B cell (primary cell): ENCODE measurements around the gene UNC119.

Experiments
- EZH2 ChIP-seq: IDR thresholded peaks from 2 replicates; pipeline ENCODE4 v1.6.1; 2012; ENCODE audit warnings: borderline replicate concordance, low read depth, mild to moderate bottlenecking, moderate library complexity, low read length; ENCODE audit not compliant: insufficient read depth, poor library complexity, severe bottlenecking
- TF ChIP-seq, protein P1 (sequence below): fragments of 200-600 bp; IDR thresholded peaks from one replicate; pipeline ENCODE4 v1.8.0; 2022; ENCODE audit warnings: antibody characterized with exemption, mild to moderate bottlenecking

GRCh38 chr17:28567604-28568003 is 15.2 kb upstream of the UNC119 start:
- TF ChIP-seq, protein P1, sequence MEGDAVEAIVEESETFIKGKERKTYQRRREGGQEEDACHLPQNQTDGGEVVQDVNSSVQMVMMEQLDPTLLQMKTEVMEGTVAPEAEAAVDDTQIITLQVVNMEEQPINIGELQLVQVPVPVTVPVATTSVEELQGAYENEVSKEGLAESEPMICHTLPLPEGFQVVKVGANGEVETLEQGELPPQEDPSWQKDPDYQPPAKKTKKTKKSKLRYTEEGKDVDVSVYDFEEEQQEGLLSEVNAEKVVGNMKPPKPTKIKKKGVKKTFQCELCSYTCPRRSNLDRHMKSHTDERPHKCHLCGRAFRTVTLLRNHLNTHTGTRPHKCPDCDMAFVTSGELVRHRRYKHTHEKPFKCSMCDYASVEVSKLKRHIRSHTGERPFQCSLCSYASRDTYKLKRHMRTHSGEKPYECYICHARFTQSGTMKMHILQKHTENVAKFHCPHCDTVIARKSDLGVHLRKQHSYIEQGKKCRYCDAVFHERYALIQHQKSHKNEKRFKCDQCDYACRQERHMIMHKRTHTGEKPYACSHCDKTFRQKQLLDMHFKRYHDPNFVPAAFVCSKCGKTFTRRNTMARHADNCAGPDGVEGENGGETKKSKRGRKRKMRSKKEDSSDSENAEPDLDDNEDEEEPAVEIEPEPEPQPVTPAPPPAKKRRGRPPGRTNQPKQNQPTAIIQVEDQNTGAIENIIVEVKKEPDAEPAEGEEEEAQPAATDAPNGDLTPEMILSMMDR: no peak
- TF ChIP-seq EZH2: no peak
